Measurements from ENCODE around the gene FAM110A. TPM values are rescaled to one million over a fixed set of nuclear protein-coding genes. Genes with fewer than 3 reads are reported as not detected.
A peak's percentile ranks its signal among the peaks of the same experiment; 100 is the strongest.
"Not testable (repeated sequence)": the region's sequence is repeated elsewhere in the genome, so short reads cannot be mapped to it uniquely, and the experiment has no call there.

FAM110A gene
- total RNA-seq, 1 donor, result 13.2 TPM

DNA sequence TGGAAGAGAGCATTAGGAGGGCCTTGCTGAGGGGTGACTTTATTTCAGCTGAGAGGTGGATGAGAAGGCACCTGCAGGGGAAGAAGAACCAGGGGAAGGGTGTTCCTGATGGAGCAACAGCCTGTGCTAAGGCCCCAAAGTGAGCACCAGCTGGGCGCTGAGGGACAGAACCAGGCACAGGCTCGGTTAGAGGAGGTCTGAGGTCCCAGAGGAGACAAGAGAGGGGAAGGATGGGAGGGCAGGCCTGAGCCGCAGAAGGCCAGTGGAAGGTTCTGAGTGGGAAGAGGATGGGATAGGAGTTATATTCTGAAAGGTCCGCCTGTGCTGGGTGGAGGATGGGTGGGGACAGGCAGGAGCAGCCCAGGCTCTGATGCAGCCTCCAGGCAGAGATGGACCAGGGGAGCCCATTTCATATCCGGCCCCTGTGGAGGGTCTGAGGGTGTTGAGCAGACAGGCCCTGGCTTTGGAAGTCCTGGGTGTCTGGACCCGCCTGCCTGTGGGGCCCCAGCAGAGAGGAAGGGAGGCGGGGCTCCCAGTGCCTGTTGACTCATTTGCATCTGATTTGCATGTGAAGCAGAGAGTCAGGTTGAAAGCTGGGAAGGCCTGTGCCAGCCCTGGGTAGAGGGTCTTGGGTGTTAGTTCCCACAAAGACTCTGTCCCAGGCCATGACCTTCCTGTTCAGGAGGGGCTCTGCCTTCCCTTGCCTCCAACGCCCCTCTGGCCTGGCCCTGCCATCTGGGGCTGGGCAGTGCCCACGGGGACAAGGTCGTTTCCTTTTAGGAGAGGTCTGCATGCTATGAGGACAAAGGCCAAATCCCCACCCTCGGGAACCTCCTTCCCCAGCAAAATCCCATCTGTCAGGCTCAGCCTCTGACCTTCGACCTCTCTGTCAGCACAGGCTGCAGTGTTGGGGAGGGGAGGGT is 10.6 kb upstream of the FAM110A start:
- DNase-seq (ENCODE audit: low read depth in 2 of 3, low spot score in 2 of 3), result no peak

DNA sequence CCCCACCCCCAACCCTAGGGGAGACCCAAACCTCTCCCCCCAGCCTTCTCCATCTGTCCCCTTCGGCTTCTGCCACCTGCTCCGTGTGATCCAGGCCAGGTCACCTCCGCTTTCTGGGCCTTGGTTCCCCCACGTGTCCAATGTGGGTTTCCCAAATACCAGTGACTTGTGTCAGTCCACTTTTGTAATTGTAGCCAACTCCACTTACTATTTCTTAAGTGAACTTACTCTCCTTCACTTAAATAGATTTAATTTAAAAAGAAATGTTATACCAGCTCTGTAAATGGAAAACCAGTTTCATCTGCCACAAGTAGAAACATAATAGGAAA is 10.0 kb upstream of the FAM110A start:
- no peak for DNase-seq (ENCODE audit: low read depth in 2 of 3, low spot score in 2 of 3)

DNA sequence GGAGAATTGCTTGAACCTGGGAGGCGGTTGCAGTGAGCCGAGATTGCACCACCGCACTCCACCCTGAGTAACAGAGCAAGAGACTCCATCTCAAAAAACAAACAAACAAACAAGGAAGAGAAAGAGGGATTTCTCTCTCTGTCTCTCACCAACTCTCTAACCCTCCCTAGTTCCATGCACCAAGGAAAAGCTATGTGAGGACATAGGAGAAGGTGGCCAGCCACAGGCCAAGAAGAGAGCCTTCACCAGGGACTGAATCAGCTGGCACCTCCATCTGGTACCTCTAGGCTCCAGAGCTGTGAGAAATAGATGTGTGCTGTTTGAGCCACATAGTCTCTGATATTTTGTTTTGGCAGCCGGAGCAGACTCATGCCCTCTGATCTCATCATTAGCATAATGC is 9.0 kb upstream of the FAM110A start:
- no peak for DNase-seq (ENCODE audit: low read depth in 2 of 3, low spot score in 2 of 3)

DNA sequence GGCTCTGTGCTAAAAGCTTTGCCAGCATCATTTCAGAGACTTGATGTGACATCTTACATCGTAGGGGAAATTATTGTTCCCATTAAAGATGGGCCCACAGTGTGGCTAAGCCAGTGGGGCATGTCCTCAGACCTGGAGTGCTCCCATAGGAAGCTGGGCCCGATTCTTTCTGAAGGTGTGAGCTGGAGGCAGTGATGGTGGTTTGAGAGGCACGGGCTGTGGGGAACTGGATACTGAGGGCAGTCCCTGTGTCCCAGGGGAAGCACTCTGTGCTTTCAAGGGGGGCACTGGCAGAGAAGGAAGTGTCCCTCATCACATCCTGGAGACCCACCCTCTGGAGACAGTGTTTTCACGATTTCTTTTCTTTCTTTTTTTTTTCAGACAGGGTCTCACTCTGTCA is 8.6 kb upstream of the FAM110A start:
- no peak for DNase-seq (ENCODE audit: low read depth in 2 of 3, low spot score in 2 of 3)

DNA sequence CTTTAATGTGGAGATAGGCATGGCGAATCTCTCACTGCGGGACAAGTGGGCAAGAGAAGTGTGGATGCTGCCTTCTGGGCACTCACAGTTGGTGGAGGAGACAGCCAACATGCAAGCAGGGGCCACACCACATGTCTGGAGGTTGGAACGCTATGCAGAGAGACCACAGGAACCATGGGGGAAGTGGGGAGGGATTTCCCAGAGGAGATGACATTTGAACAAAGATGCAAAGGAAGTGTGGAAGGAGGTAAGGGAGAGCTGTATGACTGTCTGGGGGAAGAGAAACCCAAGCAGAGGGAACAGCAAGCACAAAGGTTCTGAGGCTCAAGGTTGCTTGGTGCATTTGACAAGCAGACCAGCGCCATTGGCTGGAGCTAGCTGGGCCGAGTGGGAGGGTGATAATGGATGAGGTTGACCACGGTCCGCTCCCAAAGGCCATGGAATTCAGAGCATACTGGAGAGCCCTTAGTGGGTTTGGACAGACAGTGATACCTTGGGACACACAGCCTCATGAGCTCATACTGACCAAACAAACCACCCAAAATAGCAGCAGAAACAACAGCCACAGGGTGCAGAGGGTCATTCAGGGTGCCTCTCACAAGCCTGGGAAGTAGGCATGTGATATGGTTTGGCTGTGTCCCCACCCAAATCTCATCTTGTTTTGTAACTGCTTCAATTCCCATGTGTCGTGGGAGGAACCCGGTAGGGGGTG is 7.6 kb upstream of the FAM110A start:
- no peak for DNase-seq (ENCODE audit: low read depth in 2 of 3, low spot score in 2 of 3)

DNA sequence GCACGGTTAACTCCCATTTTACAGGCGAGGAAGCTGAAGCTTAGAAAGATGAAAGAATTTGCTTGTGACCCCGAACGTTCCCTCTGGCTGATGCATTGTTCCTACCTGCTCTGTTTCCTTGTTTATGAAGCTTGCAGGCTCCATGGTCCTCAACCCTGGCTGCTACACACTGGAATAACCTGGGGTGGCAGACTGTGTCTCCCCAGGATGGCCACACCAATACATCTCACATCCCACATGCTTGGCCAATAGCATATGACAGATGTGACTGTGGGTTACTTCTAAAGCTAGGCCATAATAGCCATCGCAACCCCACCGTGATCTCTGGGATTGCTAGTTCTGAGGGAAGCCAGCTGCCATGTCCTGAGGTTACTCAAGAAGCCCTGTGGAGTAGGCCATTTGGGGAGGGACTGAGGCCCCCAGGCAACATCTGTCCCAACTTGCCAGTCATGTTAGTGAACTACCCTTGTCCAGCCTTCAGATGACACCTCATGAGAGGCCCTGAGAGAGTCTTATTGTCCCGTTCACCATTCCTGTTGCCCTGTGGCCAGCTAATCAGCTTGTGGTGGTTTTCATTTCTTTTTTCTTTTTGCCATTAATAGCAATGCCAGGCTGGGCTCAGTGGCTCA is 6.7 kb upstream of the FAM110A start:
- no peak for DNase-seq (ENCODE audit: low read depth in 2 of 3, low spot score in 2 of 3)

DNA sequence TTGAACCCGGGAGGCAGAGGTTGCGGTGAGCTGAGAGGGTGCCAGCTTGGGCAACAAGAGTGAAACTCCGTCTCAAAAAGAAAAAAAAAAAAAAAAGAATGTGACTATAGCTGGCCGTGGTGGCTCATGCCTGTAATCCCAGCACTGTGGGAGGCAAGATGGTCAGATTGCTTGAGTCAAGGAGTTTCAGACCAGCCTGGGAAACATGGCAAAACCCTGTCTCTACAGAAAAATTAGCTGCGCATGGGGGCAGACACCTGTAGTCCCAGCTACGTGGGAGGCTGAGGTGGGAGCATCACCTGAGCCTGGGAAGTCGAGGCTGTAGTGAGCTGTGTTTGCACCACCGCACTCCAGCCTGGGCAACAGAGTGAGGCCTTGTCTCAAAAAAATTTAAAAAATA is 5.5 kb upstream of the FAM110A start:
- DNase-seq (ENCODE audit: low read depth in 2 of 3, low spot score in 2 of 3), result not testable (repeated sequence)

DNA sequence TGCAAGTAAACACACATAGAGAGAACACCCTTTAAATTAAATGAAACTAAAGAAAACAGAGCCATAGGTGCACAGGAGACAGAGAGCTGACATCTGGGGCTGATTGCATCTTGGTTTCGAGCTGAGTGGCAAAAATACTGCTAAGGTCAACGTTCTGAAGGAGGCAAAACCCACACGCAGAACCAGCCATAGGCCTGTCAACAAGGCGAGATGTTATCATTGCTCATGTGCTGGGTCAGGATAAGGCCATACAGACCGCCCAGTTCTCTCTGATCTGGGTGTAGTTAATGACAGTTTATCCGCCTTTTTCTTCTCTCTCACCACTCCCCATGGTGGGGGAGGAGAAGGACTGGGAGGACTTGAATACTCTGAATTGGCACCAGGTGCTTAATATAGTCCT is 4.5 kb upstream of the FAM110A start:
- peak in 1 of 3 donors; percentile 46 for DNase-seq (ENCODE audit: low read depth in 2 of 3, low spot score in 2 of 3)

DNA sequence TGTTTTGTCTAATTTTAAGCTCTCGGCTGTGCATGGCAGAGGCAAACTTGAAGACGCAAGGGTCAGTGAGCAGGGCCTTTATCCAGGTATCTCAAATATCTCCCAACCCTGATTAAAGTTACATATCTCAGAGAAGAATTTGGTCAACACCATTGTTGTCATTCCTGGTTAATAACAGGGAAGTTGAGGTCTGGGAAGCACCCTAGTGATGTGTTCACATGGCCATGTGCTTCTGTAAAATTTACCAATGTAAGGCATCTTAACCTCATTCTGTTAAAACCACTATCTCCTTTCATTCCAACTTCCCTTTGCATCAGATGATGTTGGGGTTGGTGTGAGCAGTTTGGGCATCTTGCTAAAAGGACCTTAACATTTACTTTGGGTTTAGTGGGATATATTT is 4.0 kb upstream of the FAM110A start:
- DNase-seq (ENCODE audit: low read depth in 2 of 3, low spot score in 2 of 3), result no peak

DNA sequence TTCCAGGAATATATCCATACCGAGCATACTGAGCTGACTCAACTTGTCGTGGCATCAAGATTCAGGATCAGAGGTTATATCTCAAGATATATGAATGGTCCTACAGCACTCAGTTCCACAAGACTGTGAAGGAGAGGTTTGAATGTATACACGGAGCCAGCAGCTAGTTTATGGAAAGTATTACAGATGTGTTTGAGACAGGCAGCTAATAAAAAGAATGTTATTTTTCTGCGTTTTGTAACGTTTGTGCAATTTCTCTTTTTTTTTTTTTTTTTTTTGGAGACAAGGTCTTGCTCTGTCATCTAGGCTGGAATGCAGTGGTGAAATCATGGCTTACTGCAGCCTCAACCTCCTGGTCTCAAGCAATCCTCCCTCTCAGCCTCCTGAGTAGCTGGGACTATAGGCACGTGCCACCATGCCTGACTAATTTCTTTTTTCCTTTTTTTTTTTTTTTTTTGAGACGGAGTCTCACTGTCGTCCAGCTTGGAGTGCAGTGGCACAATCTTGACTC is 3.4 kb upstream of the FAM110A start:
- DNase-seq (ENCODE audit: low read depth in 2 of 3, low spot score in 2 of 3), result no peak

DNA sequence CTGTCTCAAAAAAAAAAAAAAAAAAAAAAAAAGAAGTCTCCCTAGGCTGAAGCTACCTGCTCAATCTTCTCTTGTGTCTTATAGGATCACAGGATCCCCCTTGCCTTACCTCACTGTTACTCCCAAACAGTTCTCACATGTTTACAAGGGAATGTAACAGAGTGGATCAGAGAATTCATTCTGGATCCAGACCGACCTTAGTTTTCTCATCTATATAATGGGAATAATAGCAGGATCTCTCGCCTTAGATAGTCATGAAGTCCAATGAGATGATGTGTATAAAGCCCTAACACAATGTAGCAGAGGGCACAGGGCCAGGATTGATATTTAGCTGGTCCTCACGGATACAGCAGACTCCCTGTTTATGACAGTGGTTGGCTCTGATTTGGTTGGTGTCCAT is 2.3 kb upstream of the FAM110A start:
- DNase-seq (ENCODE audit: low read depth in 2 of 3, low spot score in 2 of 3), result no peak

DNA sequence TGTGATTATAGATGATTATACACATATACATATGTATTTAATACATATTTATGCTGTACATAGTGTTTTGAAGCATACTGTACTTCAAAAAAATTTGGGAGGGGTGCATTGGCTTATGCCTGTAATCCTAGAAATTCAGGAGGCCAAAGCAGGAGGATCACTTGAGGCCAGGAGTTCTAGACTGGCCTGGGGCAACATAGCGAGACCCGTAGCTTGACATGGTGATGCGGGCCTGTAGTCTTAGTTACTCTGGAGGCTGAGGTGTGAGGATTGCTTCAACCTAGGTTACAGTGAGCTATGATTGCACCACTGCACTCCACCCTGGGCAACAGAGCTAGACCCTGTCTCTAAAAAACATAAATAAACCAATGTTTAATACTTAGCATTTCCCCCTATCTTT is 1.6 kb upstream of the FAM110A start:
- DNase-seq (ENCODE audit: low read depth in 2 of 3, low spot score in 2 of 3), result no peak

DNA sequence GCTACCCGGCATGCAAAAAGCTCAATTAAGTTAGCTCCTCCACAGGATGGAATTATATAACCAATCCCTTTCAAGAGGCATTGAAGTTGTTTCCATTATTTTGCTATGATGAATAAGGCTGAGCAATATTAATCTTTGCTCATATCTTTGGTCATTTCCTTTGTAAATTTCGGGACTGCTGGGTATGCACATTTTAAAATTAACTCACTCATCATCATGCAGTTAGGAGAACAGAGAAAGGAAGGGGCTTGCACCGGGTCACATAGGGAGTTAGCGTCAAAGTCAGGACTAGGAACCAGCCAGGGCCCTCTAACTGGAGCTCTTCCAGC is 430 bp upstream of the FAM110A start:
- peak in 1 of 3 donors; percentile 46 for DNase-seq (ENCODE audit: low read depth in 2 of 3, low spot score in 2 of 3)

DNA sequence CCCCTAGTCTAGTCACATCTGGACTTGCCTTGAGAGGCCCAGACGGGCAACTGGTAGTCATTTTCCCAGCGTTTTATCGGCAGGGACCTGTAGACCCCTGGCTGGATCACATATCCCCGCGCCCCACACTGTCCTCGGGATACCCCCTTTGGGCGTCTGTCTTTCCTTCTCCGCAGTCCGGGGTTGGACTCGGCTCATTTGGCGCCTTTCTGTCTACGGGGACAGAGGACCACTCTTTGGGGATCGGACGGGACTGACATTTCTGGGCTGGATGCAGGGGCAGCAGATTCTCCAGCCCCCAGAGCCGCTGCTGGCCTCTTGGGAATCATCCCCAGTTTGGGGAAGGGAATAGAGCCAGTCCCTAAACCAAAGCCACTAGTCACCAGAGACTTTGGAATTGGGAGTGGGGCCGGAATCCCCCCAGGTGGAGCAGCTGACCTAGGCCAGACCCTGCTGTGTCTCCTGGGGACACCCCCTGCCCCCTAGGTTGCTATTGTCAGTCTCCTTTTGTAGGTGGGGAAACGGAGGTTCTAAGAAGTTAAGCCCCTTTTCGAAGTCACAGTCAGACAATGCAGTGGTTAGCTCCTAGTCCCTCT is 734 bp downstream of the FAM110A start:
- no peak for DNase-seq (ENCODE audit: low read depth in 2 of 3, low spot score in 2 of 3)

DNA sequence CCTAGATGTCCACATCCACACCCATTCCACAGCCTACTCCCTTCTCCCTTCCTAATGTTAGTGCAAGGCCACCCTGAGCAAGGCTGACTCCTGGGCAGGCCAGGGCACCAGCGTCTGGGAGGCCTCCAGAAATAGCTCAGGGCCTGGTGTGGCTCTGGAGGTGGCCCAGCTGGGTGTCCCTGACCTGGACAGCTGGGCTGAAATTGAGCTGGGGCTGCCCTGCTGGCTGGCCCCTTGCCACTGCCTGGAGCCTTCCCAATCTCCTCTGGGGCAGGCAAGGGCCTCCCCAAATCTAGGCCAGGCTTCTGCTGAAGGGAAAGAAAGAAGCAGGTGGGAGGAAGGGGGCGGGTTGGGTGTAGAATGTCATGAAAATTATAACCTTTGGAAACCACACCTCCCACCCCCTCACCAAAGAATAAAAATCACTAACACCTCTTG is 2.1 kb downstream of the FAM110A start:
- no peak for DNase-seq (ENCODE audit: low read depth in 2 of 3, low spot score in 2 of 3)

DNA sequence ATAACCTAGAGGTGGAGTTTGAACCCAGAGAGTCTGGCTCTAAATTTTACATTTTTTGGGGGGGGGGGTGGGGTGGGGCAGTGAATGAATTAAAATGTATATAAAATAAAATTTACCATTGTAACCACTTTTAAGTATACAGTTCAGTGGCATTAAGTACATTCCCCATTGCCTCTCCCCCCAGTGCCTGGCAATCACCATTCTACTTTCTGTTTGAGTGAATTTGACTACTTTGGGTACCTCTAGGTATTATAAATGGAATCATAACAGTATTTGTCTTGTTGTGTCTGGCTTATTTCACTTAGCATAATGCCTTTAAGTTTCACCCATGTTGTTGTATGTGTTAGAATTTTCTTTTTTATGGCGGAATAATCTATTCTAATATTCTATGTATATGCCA is 2.7 kb downstream of the FAM110A start:
- no peak for DNase-seq (ENCODE audit: low read depth in 2 of 3, low spot score in 2 of 3)

DNA sequence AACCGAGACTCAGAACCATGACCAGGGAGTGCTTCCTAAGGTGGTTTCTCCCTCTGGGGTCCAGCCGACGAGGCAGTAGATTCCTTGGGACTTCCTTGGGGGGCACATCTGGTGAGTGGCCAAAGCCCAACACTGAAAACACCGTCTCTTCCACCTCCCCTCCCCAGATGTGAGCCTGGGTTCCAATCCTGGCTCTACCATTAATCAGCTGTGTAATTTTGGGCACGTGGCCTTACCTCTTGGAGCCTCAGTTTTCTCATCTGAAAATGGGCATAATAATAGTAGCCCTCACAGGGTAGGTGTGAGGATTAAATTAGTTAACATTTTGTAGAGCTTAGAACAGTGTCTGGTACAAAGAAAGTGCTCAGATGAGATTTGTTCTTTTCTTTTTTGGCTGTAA is 5.5 kb downstream of the FAM110A start:
- no peak for DNase-seq (ENCODE audit: low read depth in 2 of 3, low spot score in 2 of 3)

DNA sequence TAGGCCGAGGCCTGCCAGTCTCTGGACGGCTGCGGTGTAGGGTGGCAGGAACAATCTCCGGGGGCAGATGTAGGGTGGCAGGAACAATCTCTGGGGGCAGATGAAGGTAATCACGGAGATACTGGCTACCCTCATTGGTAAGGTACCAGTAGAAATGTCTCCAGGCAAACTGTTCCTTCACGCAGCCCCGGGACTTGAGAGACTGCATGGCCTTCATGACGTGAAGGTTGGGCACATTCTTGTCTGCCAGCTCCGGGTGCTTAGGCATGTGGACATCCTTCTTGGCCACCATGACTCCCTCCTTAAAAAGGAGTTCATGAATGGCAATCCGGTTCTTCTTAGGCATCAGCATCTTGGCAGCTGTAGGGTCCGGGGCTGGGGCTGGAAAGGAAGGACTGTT is 6.1 kb downstream of the FAM110A start:
- no peak for DNase-seq (ENCODE audit: low read depth in 2 of 3, low spot score in 2 of 3)

DNA sequence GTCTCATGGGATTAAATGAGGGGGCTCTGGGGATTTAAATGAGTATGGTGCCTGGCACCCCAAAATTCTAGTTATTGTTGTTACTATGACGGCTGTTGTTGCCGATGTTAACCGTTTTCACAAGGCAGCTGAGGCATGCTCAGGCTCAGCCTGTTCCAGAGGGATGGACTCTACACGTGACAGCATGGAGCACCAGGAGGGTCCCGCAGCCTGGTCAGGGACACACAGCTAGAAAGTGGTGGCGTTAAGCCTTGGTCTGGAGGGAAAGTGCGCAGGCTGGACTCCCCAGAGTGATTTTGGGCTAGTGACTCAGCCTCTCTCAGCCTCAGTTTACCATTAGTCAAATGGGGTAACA is 7.0 kb downstream of the FAM110A start:
- DNase-seq (ENCODE audit: low read depth in 2 of 3, low spot score in 2 of 3), result no peak

DNA sequence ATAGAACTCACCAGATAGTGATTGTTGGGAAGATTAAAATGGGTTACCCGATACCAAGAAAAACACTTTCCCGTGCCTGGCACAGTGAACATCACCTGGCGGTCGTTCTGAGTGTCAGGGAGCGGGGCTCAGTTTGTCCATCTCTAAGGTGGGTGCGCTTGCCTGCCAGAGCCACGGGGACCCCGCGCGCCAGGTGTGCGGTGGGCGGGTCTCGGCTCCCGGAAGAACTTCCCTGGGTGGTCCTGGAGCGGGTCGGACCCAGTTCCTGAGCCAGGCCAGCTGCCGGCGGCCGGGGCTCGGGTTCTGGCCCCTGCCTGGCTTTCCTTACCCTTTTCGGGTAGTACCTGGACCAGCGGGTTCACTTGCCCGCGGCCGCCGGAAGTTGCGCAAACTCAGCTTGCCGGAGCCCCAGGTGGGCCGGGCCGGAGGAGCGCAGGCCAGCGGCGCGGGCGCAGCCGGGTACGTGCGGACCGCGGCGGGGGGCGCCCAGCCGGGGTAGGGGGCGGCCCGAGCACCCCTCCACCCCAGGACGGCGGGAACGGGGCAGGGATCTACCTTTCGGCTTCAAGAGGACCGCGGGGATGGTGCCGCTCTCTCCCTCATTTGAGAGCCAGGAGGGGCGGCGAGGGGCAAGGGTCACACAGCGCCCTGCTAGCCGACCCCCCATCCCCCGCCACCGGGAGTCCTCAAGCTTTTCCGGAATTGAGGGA is 7.5 kb downstream of the FAM110A start:
- DNase-seq (ENCODE audit: low read depth in 2 of 3, low spot score in 2 of 3), result no peak
